ENCODE data around the gene NAIF1. TPM values are rescaled to one million over a fixed set of nuclear protein-coding genes. Genes with fewer than 3 reads are reported as not detected.

Gene NAIF1
- total RNA-seq, 1 experiment from 2014 or later = 11.0 TPM

DNA sequence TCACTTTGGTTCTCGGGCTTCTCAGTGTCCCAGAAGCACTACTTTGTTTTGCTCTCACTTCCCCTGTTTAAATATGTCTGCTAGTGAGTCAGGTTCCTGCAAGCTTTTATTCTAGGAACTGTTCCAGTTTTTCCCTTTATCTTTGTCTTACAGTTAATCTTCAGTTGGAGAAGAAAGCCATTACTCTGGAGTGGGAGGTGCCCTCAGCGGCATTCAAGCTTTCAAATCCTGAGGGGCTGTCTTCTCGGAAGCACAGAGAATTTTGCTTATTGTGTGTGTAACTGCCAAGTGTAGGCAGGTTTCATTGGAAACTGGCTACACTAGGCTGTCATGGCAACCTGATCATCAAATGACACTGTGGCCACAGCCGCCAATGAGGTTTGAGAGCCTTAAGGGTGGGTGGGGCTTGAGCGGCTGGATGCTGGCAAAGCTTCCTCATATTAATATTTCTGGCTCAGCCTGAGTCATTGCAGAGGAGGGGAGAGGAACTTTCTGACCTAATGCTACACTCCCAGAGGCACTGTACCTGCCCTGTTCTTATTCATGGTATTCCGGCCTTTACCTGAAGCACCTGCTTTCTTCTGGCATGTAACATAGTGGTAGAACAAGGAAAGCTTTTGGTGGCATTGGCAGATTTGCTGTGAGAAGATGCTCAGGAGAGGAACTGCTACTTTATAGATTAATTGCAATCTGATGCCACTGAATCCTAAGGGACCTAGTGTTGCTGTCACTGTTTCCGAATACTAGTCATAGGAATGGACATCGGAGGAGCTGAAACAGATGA, 27.2 kb upstream of the NAIF1 start:
- Histone ChIP-seq H3K9me2 (ENCODE audit: insufficient read depth) (no peaks in the 10 kb centered on the region), H3K9ac (ENCODE audit: low read length) (peak overlapping the region; percentile 39), H3K4me3 (replicated peaks in 1 of 2; ENCODE audit: low read depth in 1 of 2, low read length in 2 of 2) (no peak overlapping the region), H3K4me2 (ENCODE audit: low read length) (peak overlapping the region; percentile 57), H3K27ac (ENCODE audit: low read depth, low read length) (peak overlapping the region; percentile 32; the same call in 1 of the 2 replicates), H3K9me3 (ENCODE audit: control insufficient read depth in 1 of 2, insufficient read depth in 1 of 2, low read depth in 1 of 2, low read length in 2 of 2) (no peaks in the 10 kb centered on the region), H3K36me3 (ENCODE audit: control insufficient read depth in 1 of 2, insufficient read depth in 2 of 2, low read length in 2 of 2) (no peaks in the 10 kb centered on the region), H3K27me3 (ENCODE audit: insufficient read depth, low read length) (no peaks in the 10 kb centered on the region), H3K4me1 (ENCODE audit: control insufficient read depth in 1 of 2, insufficient read depth in 2 of 2, low read length in 2 of 2) (peaks cover 31 to 58% of the 10 kb centered on the region in 2 experiments), H2AFZ (ENCODE audit: low read depth, low read length, poor library complexity, severe bottlenecking) (no peak overlapping the region), H4K20me1 (ENCODE audit: insufficient read depth) (no peaks in the 10 kb centered on the region), H3K79me2 (ENCODE audit: insufficient read depth, low read length) (peaks cover 78% of the 10 kb centered on the region)
- intact Hi-C loops (cut with micrococcal nuclease) = no loop called here
- peak; percentile 74 for ATAC-seq
- BruUV-seq (replicated peaks) = no TSS peak
- ChIA-PET CTCF (interaction anchor here (1.0 to 1.9 kb wide), 4 partner anchors 24 to 151 kb away, joined by 3 to 7 read pairs (median 3); no protein-coding TSS in a partner anchor), RAD21 (ENCODE audit: low non-redundant PET in 1 of 2, low total read pairs in 2 of 2, uncharacterized antibody in 2 of 2, unreplicated experiment in 2 of 2) (no interaction called here), POLR2A (interaction anchor here (0.7 to 1.9 kb wide), 2 partner anchors 16 to 20 kb away, joined by 3 to 5 read pairs; no protein-coding TSS in a partner anchor)
- DNase-seq (ENCODE audit: low read depth, low spot score) = peak; percentile 89
- TF ChIP-seq CEBPB (IDR thresholded peaks at IDR 0.05; ENCODE audit: low read depth) = no peak
- TF ChIP-seq SP1 (IDR thresholded peaks at IDR 0.05; ENCODE audit: low read depth) = 0 out of 2 replicates have a peak, but pooled peaks have one; percentile 19
- peak; percentile 40; the same call in 1 of the 2 replicates for TF ChIP-seq POLR2AphosphoS5 (IDR thresholded peaks at IDR 0.05; ENCODE audit: low read depth, low read length)

- ChIA-PET RAD21 (ENCODE audit: low non-redundant PET in 1 of 2, low total read pairs in 2 of 2, uncharacterized antibody in 2 of 2, unreplicated experiment in 2 of 2) (no interaction called here), CTCF (interaction anchor here (0.8 to 1.6 kb wide), 6 partner anchors 8 to 41 kb away, joined by 3 to 7 read pairs (median 3); no protein-coding TSS in a partner anchor), POLR2A (interaction anchor here (1.0 to 1.9 kb wide), 2 partner anchors 12 to 14 kb away, joined by 5 read pairs; no protein-coding TSS in a partner anchor)
- Histone ChIP-seq H4K20me1 (ENCODE audit: insufficient read depth) (0 out of 2 replicates have a peak, but pooled peaks cover 4% of the 10 kb centered on the region), H3K4me2 (ENCODE audit: low read length) (no peak overlapping the region), H3K9me3 (ENCODE audit: control insufficient read depth in 1 of 2, insufficient read depth in 1 of 2, low read depth in 1 of 2, low read length in 2 of 2) (no peaks in the 10 kb centered on the region), H3K27me3 (ENCODE audit: insufficient read depth, low read length) (no peaks in the 10 kb centered on the region), H3K36me3 (ENCODE audit: control insufficient read depth in 1 of 2, insufficient read depth in 2 of 2, low read length in 2 of 2) (no peaks in the 10 kb centered on the region), H3K9me2 (ENCODE audit: insufficient read depth) (no peaks in the 10 kb centered on the region), H3K79me2 (ENCODE audit: insufficient read depth, low read length) (peaks cover 81% of the 10 kb centered on the region), H3K4me1 (ENCODE audit: control insufficient read depth in 1 of 2, insufficient read depth in 2 of 2, low read length in 2 of 2) (peaks cover 22 to 45% of the 10 kb centered on the region in 2 experiments), H2AFZ (ENCODE audit: low read depth, low read length, poor library complexity, severe bottlenecking) (no peak overlapping the region), H3K4me3 (replicated peaks in 1 of 2; ENCODE audit: low read depth in 1 of 2, low read length in 2 of 2) (no peak overlapping the region), H3K27ac (ENCODE audit: low read depth, low read length) (peak overlapping the region; percentile 32; the same call in 1 of the 2 replicates), H3K9ac (ENCODE audit: low read length) (peak overlapping the region; percentile 39; the same call in 1 of the 2 replicates)
- ATAC-seq (no peak), DNase-seq (ENCODE audit: low read depth, low spot score) (no peak)
- no TSS peak for BruUV-seq (replicated peaks)
- intact Hi-C loops (cut with micrococcal nuclease) = no loop called here
- TF ChIP-seq POLR2A (IDR thresholded peaks at IDR 0.05; ENCODE audit: borderline replicate concordance, extremely low read depth, insufficient read depth, insufficient read length) (no peak), EZH2 (IDR thresholded peaks at IDR 0.05) (no peak), SIN3A (IDR thresholded peaks at IDR 0.05; ENCODE audit: low read depth) (no peak), TCF7L2 (IDR thresholded peaks at IDR 0.05; ENCODE audit: borderline replicate concordance, extremely low read depth, insufficient read depth, insufficient read length) (no peak), RAD21 (IDR thresholded peaks at IDR 0.05; ENCODE audit: low read depth) (no peak), ZFX (IDR thresholded peaks at IDR 0.05) (no peak), ELF1 (IDR thresholded peaks at IDR 0.05; ENCODE audit: borderline replicate concordance, low read depth) (no peak)
- TF ChIP-seq, protein P1, sequence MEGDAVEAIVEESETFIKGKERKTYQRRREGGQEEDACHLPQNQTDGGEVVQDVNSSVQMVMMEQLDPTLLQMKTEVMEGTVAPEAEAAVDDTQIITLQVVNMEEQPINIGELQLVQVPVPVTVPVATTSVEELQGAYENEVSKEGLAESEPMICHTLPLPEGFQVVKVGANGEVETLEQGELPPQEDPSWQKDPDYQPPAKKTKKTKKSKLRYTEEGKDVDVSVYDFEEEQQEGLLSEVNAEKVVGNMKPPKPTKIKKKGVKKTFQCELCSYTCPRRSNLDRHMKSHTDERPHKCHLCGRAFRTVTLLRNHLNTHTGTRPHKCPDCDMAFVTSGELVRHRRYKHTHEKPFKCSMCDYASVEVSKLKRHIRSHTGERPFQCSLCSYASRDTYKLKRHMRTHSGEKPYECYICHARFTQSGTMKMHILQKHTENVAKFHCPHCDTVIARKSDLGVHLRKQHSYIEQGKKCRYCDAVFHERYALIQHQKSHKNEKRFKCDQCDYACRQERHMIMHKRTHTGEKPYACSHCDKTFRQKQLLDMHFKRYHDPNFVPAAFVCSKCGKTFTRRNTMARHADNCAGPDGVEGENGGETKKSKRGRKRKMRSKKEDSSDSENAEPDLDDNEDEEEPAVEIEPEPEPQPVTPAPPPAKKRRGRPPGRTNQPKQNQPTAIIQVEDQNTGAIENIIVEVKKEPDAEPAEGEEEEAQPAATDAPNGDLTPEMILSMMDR (IDR thresholded peaks at IDR 0.05 in 2 of 3, conservative IDR thresholded peaks at IDR 0.05 in 1 of 3; ENCODE audit: borderline replicate concordance in 1 of 3, insufficient read depth in 1 of 3, low read depth in 2 of 3, low read length in 2 of 3) = no peak
Observed at GRCh38 chr9:128093011-128093410, 25.9 kb upstream of the NAIF1 start.

All from HCT116 (cell line).